HG03139 (cell line): ENCODE data around the gene LETM1.

ENCODE experiments used
- ATAC-seq: cut with Tn5 transposase; IDR thresholded peaks from one replicate; pipeline ENCODE4 v1.9.1; 2021; ENCODE audit not compliant: unreplicated experiment

The LETM1 gene

GRCh38 chr4:1830234-1830633, 25.7 kb downstream of the LETM1 start:
- no peak for ATAC-seq

- ATAC-seq = no peak
Observed at GRCh38 chr4:1826531-1827350, 29.2 kb downstream of the LETM1 start.

GRCh38 chr4:1825326-1825725, 30.6 kb downstream of the LETM1 start:
- no peak for ATAC-seq

DNA sequence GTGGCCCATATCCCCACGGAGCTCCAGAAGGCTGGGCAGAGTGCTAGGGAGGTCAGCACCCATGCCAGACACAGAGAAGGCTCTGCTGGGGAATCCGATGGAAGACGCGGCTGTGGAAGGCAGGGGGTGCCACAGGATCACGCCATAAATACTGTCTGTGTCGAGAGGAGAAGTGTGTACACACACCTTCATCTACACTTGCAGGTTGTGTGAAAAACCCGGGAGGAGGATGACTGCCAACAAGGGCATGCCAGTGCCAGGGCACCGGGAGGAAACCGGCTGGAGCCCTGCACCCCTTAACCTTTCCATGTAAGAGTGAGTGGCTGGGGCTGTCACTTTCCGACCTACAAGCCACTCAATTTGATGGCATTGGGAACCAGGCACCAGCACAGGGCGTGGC, 31.2 kb downstream of the LETM1 start:
- ATAC-seq = no peak

GRCh38 chr4:1823545-1823932, 32.4 kb downstream of the LETM1 start:
- ATAC-seq = no peak

GRCh38 chr4:1822568-1823544, 33.1 kb downstream of the LETM1 start:
- no peak for ATAC-seq

GRCh38 chr4:1821679-1822567, 34.0 kb downstream of the LETM1 start:
- ATAC-seq = no peak

GRCh38 chr4:1819816-1820215, 36.1 kb downstream of the LETM1 start:
- ATAC-seq = no peak

DNA sequence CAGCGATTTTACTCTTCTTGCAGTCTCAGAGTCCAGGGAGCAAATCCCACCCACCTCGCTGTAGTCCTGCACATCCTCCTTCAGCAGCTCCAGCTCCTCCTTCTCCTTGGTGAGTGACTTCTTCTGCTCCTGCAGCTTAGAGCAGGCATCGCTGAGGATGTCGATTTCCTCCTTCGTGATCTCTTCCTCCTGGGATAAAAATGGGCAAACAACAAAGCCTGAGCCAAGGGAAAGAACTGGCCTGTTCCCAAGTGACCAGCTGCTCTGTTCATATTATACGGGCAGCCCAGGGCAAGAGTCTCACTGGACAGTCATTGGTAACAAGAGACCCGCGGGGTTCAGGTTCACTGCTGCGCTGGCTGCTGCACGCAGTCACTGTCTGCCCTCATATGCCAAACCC, 36.7 kb downstream of the LETM1 start:
- ATAC-seq = no peak

GRCh38 chr4:1815997-1816860, 39.7 kb downstream of the LETM1 start:
- ATAC-seq = no peak

DNA sequence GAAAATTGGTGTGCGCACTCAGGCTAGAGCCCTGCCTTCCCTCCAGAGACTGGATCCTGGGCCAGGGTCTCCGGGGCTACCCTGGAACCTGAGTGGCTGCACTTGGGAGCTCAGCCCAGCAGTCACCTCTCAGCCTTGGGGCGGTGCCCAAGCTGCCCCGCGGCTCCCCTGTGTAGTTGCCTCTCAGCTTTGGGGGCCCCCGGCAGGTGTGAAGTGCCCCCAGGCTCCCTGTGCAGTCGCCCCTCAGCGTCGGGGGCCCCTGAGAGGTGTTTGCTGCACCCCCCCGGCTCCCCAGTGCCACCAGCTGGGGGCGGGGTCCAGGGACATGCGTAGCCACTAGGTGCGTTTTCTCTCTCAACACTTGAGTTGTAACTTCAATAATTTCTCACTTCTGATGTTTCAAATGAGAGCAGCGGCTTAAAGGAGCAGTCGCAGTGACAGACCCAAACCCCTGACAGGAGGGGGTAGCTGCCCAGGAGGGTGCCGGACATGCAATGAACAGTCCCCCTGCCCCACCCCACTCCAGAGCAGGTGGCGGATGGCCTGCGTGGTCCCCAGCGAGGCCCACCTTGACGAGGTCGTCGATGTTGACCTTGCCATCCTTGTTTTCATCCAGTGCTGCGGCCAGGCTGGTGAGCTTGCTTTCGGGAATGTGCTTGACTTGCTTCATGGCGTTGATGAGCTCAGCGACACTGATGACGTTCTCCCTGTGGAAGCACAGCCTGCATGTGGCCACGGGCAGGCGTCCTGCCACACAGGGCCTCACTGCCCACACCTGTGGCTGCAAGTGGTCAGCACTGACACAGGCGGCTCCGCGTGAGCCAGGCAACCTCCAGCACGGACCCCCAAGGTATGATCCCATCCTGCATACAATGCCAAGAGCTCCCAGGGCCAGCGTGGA, 40.6 kb downstream of the LETM1 start:
- ATAC-seq = no peak

DNA sequence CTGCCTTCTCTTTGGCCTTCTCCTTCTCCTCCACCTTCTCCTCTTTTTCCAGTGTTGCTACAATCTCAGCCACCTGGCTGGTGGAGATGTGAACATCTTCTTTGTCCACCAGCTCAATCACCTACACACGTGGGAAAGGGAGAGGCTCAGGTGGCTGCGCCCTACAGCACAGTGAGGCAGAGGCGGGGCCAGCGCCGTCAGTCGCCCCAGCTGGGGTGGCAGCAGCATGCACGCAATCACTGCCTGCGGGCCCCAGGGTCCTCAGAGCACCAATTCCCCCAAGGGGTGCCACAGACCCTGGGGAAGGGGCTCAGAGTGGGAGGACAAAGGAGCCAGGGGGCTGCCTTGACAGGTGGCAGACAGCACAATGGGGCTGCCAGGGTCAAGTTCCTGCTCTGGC, 41.5 kb downstream of the LETM1 start:
- no peak for ATAC-seq

DNA sequence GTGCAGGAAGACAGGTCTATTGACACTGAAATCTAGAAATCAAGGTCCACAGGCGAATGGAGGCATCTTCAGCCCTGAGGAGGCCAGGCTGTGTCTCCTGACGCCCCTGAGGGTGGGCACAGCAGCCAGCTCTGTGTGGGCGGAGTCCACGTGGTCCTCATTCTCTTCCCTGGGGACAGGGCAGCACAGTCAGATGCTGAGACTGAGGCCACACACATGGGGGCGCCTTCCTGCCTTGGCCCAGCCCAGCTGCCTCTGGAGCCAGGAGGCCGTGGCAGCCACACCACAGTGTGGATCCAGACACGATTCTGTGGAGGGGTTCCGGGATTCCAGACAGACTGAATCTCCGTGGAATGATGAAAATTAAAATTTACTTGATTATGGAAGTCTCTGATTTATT, 42.0 kb downstream of the LETM1 start:
- no peak for ATAC-seq

DNA sequence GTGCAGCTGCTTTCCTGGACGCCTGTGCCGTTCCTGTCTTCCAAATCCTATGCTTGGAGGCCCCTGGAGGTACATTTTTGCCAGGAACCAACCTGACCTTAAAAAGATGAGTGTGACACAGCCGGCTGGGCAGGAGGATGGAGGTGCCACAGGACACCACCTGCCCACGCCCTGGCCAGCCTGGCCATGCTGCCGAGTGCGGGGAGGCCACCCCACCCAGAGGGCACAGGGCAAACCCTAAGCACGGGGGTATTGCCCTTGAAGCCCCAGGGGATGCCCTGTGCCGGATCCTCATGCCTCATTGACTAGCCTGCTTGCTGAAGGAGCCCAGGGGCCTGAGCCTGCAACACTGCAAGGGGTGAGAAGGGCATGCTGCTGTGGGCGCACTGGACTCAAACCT, 42.7 kb downstream of the LETM1 start:
- no peak for ATAC-seq

DNA sequence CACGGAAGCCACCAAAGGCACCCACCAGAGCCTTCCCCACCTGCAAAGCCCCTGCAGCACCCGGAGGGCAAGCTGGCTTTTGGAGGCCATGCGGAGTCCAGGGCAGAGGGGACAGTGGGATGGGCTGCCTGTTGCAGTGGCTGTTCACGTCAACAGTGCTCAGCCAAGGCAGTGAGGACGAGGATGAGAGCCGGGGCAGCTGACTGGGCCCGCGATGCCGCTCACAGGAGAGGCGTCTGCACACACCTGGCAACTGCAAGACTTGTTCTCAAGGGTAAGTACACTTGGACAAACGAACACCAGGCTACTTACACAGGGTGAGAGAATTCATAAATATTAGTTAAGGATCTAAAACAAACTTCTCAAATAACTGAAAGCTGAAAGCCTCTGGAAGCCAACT, 43.2 kb downstream of the LETM1 start:
- no peak for ATAC-seq

- no peak for ATAC-seq
Observed at GRCh38 chr4:1810765-1811164, 45.2 kb downstream of the LETM1 start.

DNA sequence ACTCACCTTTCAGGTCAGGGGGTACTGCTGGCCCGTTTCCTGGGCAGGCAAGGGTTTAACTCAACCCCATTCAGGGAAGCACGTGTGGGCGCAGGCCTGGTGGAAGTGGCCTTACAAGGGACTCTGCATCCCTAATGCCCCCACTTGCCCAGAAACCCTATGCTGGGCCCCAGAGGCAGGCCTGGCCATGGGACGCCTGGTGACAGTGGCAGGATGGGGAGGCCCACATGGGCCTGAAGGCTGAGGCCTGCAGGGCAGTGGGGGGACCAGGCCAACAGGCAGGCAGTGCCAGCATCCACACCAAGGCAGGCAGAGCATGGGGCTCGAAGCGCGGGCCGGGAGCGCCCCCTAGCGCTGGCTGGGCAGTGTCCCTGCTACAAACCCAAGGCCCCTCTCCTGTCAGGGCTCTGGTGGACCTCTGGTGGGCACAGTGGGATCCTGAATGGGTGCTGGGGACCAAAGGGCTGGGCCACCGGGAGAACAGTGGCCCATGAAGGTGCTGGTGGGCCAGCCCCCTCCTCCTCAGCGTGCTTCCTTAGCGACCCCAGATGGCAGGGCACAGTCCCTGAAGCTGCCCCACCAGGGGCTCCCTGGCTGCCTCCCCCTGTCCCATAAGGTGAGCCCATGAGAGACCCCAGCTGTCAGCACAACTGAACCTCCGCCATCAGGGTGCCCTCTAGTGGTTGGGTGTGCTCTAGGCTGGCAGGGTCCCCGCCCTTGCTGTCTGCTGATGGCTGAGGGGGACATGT, 46.0 kb downstream of the LETM1 start:
- ATAC-seq = no peak
